Measurements from ENCODE around the gene ERC2. TPM values are rescaled to one million over a fixed set of nuclear protein-coding genes. Genes with fewer than 3 reads are reported as not detected.

The ERC2 gene
- total and polyA plus RNA-seq, 9 donors = 1.2 to 9.4 (median 5.4) TPM

GRCh38 chr3:55812394-55813013, 655.8 kb downstream of the ERC2 start:
- H3K4me1 ChIP-seq (ENCODE audit: insufficient read depth) = peaks cover 2% of the 10 kb centered on the region
- no peak for TF ChIP-seq EP300 (IDR thresholded peaks at IDR 0.05)
- no peak for TF ChIP-seq POLR2A (IDR thresholded peaks at IDR 0.05)
- TF ChIP-seq, protein P1, sequence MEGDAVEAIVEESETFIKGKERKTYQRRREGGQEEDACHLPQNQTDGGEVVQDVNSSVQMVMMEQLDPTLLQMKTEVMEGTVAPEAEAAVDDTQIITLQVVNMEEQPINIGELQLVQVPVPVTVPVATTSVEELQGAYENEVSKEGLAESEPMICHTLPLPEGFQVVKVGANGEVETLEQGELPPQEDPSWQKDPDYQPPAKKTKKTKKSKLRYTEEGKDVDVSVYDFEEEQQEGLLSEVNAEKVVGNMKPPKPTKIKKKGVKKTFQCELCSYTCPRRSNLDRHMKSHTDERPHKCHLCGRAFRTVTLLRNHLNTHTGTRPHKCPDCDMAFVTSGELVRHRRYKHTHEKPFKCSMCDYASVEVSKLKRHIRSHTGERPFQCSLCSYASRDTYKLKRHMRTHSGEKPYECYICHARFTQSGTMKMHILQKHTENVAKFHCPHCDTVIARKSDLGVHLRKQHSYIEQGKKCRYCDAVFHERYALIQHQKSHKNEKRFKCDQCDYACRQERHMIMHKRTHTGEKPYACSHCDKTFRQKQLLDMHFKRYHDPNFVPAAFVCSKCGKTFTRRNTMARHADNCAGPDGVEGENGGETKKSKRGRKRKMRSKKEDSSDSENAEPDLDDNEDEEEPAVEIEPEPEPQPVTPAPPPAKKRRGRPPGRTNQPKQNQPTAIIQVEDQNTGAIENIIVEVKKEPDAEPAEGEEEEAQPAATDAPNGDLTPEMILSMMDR (IDR thresholded peaks at IDR 0.05) = no peak
- no peaks in the 10 kb centered on the region for H3K27me3 ChIP-seq
- H3K9me3 ChIP-seq = no peaks in the 10 kb centered on the region
- intact Hi-C loops (cut with DNase I) = no loop called here
- H3K36me3 ChIP-seq = no peaks in the 10 kb centered on the region
- no peak overlapping the region for H3K4me3 ChIP-seq
- DNase-seq = no peak
- 79 to 95% (median 90%) methylated on average over 5 of the region's 5 CpGs for whole genome bisulfite sequencing, 3 donors
- H3K27ac ChIP-seq = no peak overlapping the region

- H3K36me3 ChIP-seq = no peaks in the 10 kb centered on the region
- H3K27ac ChIP-seq = no peak overlapping the region
- no peaks in the 10 kb centered on the region for H3K4me1 ChIP-seq (ENCODE audit: insufficient read depth)
- intact Hi-C loops (cut with DNase I) = no loop called here
- no peaks in the 10 kb centered on the region for H3K27me3 ChIP-seq
- no peak for TF ChIP-seq POLR2A (IDR thresholded peaks at IDR 0.05)
- TF ChIP-seq, protein P1 (IDR thresholded peaks at IDR 0.05) = no peak
- no peak for TF ChIP-seq EP300 (IDR thresholded peaks at IDR 0.05)
- no peak overlapping the region for H3K4me3 ChIP-seq
- 94 to 97% (median 95%) methylated on average over 1 of the region's 1 CpG for WGBS, 3 donors
- no peak for DNase-seq
- H3K9me3 ChIP-seq = no peaks in the 10 kb centered on the region
Measured at GRCh38 chr3:55807210-55807609, 661.1 kb downstream of the ERC2 start.

GRCh38 chr3:55805169-55805568, 663.1 kb downstream of the ERC2 start:
- no peak overlapping the region for H3K4me3 ChIP-seq
- no peak for TF ChIP-seq EP300 (IDR thresholded peaks at IDR 0.05)
- TF ChIP-seq, protein P1 (IDR thresholded peaks at IDR 0.05) = no peak
- TF ChIP-seq POLR2A (IDR thresholded peaks at IDR 0.05) = no peak
- WGBS, 3 donors = 90 to 96% (median 96%) methylated on average over 2 of the region's 2 CpGs
- intact Hi-C loops (cut with DNase I) = no loop called here
- no peaks in the 10 kb centered on the region for H3K27me3 ChIP-seq
- H3K36me3 ChIP-seq = no peaks in the 10 kb centered on the region
- no peaks in the 10 kb centered on the region for H3K9me3 ChIP-seq
- DNase-seq = no peak
- no peaks in the 10 kb centered on the region for H3K4me1 ChIP-seq (ENCODE audit: insufficient read depth)
- H3K27ac ChIP-seq = no peak overlapping the region

DNA sequence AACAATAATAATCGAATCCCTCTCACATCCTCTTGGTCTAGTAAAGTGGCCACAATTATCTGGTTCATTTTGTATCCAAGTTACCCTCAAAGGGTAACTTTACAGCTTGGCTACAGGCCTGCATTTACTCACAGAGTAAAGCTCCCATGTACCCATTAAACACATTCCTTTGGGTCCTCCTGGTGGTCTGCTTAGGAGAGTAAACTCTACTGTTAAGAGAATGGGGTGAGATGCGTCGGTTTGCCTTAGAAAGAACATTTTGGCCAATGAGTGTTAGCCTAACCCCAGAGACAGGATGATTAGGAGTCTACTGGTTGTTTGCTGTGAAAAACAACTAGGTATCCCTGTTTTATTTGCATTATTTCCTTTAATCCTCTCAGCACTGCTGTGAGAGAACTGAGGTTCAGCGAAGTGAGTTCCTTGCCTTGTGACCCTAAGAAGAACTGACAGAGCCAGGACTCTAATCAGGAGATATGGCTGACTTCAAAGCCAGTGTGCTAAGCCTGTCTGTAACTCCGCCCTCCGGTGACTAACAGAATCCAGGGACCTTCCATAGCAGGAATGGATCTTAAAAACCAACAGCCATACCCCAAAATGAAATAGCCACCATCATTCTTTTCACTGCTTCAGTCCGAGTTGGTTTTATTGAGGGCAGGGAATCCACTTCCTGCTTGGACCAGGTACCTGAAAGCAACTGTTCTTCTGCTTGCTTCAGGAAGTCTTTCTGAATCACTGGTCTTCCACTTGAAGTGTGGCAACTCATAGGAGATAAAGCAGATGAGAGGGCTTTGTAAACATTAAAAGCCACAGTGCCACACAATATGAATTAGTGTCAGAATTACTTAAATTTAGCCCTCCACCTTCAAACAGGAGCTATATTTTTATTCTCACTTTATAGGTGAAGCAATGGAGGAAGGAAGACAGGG, 663.8 kb downstream of the ERC2 start:
- Histone ChIP-seq H3K4me1 (ENCODE audit: insufficient read depth) (no peaks in the 10 kb centered on the region), H3K27me3 (no peaks in the 10 kb centered on the region), H3K9me3 (no peaks in the 10 kb centered on the region), H3K27ac (no peak overlapping the region), H3K4me3 (no peak overlapping the region), H3K36me3 (no peaks in the 10 kb centered on the region)
- intact Hi-C loops (cut with DNase I) = no loop called here
- TF ChIP-seq POLR2A (IDR thresholded peaks at IDR 0.05) (no peak), EP300 (IDR thresholded peaks at IDR 0.05) (no peak)
- TF ChIP-seq, protein P1 (IDR thresholded peaks at IDR 0.05) = no peak
- WGBS, 3 donors = 89 to 95% (median 90%) methylated on average over 7 of the region's 7 CpGs
- DNase-seq = no peak

Data from ovary (tissue), 9 donors.